SH-SY5Y (cell line): ENCODE results near the gene CCDC73.

Source experiments
- GATA2 ChIP-seq: IDR thresholded peaks from 2 replicates; pipeline ENCODE4 v1.6.1; 2011; ENCODE audit warnings: mild to moderate bottlenecking, low read depth, low read length
- GATA3 ChIP-seq: IDR thresholded peaks from 2 replicates; pipeline ENCODE4 v1.6.1; 2011; ENCODE audit warnings: low read depth, mild to moderate bottlenecking, low read length, moderate library complexity

- TF ChIP-seq GATA2 (no peak), GATA3 (no peak)
Observed at GRCh38 chr11:32659672-32660071, 134.8 kb downstream of the CCDC73 start.
